Measurements from ENCODE around the gene TMEM163. TPM values are rescaled to one million over a fixed set of nuclear protein-coding genes. Genes with fewer than 3 reads are reported as not detected.

The TMEM163 gene
- total RNA-seq, 1 donor from 2014 or later = not detected

DNA sequence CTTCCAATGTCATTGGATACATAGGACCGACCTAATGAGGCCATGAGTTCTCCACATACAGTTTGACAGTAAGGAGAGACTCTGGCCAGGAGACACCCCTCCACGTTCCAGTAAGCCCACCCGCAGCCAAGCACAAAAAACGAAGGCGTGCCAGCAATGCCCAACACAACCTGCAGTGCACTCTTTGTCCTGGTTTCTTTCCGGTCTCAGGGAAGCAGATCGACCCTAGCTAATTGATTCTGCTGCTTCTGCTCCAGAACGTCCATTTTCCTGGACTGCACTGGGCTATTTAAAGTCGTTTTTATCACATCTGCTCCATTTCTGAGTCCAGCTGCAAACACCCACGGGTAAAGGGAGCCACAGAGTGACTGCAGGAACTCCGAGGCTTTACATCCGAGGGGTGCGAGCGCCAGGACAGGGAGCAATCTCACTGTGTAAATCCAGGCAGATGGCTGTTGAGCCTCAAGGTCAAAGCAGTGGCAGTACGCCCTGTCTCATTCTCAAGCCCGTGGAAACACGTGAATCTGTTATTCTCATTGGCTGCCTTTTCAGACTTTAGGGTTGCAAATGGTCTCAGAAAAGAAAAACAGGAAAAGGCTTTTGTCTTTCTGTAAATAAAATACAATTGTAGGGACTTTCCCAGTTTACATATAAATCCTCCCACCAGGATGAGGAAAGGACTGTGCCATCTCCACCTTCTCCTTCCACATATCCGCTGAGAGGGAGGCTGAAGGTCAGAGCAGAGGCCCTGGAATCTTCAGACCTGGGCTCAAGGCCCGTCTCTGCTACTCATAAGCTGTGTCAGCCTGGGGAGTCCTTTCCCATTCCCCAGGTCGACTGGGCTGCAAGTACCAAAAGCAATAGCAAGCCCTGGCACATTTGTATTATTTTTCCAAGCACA lies 40.7 kb downstream of the TMEM163 start:
- Mint-ChIP-seq H3K36me3 (ENCODE audit: unreplicated experiment) (no peaks in the 10 kb centered on the region), H3K4me3 (ENCODE audit: unreplicated experiment) (no peak overlapping the region), H3K4me1 (ENCODE audit: unreplicated experiment) (no peaks in the 10 kb centered on the region), H3K27ac (ENCODE audit: unreplicated experiment) (no peak overlapping the region), H3K9me3 (ENCODE audit: unreplicated experiment) (no peaks in the 10 kb centered on the region), H3K27me3 (ENCODE audit: unreplicated experiment) (no peaks in the 10 kb centered on the region)
- DNase-seq (ENCODE audit: extremely low spot score, unreplicated experiment) = peak; percentile 44
- TF ChIP-seq, protein P1, sequence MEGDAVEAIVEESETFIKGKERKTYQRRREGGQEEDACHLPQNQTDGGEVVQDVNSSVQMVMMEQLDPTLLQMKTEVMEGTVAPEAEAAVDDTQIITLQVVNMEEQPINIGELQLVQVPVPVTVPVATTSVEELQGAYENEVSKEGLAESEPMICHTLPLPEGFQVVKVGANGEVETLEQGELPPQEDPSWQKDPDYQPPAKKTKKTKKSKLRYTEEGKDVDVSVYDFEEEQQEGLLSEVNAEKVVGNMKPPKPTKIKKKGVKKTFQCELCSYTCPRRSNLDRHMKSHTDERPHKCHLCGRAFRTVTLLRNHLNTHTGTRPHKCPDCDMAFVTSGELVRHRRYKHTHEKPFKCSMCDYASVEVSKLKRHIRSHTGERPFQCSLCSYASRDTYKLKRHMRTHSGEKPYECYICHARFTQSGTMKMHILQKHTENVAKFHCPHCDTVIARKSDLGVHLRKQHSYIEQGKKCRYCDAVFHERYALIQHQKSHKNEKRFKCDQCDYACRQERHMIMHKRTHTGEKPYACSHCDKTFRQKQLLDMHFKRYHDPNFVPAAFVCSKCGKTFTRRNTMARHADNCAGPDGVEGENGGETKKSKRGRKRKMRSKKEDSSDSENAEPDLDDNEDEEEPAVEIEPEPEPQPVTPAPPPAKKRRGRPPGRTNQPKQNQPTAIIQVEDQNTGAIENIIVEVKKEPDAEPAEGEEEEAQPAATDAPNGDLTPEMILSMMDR (IDR thresholded peaks at IDR 0.05) = no peak

DNA sequence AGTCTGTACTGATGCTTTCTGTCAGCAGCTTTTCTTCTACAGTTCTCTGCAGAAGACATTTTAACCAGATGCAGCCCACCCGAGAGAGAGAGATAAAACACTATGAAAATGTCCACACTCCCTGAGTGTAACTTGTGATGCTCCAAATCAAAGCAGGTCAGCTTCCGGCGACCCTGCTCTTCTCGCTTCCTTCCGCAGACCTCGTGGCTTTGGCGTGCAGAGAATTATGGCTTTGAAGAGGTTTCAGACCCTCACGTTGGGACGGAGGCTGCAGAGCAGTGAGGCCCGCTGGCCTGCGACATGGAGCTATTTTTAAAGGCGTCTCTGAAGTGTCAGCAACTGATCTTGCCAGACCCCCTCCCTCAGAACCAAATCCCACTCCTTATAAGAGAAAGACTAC lies 41.8 kb downstream of the TMEM163 start:
- DNase-seq (ENCODE audit: extremely low spot score, unreplicated experiment) = peak; percentile 30
- Mint-ChIP-seq H3K36me3 (ENCODE audit: unreplicated experiment) (no peaks in the 10 kb centered on the region), H3K4me3 (ENCODE audit: unreplicated experiment) (no peak overlapping the region), H3K27me3 (ENCODE audit: unreplicated experiment) (no peaks in the 10 kb centered on the region), H3K9me3 (ENCODE audit: unreplicated experiment) (no peaks in the 10 kb centered on the region), H3K4me1 (ENCODE audit: unreplicated experiment) (no peaks in the 10 kb centered on the region), H3K27ac (ENCODE audit: unreplicated experiment) (no peak overlapping the region)
- TF ChIP-seq, protein P1 (IDR thresholded peaks at IDR 0.05) = no peak

DNA sequence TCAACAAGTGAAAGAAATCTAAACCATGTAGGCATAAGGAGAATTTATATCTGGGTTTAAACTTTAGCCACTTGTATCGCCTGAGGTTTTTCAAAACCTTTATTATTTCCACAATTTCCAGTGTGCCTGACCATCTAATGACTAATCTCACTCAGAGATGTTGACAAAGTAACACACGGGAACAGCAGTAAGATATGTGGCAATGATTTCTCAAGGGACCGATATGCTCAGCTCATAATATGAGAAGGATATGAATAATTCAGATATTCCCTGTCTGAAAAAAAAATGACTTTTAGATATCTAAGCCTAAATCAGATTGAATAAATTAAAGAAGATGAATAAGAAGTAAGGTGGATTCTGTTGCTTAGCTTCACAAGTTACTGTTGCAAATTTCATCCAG lies 43.5 kb downstream of the TMEM163 start:
- H3K4me1 Mint-ChIP-seq (ENCODE audit: unreplicated experiment) = no peaks in the 10 kb centered on the region
- H3K36me3 Mint-ChIP-seq (ENCODE audit: unreplicated experiment) = no peaks in the 10 kb centered on the region
- H3K9me3 Mint-ChIP-seq (ENCODE audit: unreplicated experiment) = no peaks in the 10 kb centered on the region
- no peak overlapping the region for H3K27ac Mint-ChIP-seq (ENCODE audit: unreplicated experiment)
- no peak overlapping the region for H3K4me3 Mint-ChIP-seq (ENCODE audit: unreplicated experiment)
- no peaks in the 10 kb centered on the region for H3K27me3 Mint-ChIP-seq (ENCODE audit: unreplicated experiment)
- TF ChIP-seq, protein P1 (IDR thresholded peaks at IDR 0.05) = no peak
- DNase-seq (ENCODE audit: extremely low spot score, unreplicated experiment) = no peak

DNA sequence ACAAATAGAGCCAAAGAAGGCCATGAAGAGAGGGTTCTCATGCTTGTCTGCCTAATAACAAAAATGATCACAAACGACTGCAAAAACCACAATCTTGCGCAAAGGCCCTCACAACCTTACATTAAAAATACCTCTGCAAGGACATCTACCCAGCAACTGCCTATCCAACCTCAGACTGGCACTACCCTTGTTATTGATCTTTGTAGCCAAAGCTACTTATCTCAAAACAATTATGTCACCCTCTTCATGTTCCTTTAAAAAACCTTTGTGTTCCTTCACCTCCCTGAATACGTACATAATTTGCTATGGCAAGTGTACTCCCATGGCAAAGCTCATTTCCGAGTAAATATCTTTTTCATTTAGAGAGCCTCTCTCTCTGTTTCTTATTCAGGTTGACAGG lies 44.1 kb downstream of the TMEM163 start:
- Mint-ChIP-seq H3K4me1 (ENCODE audit: unreplicated experiment) (no peaks in the 10 kb centered on the region), H3K9me3 (ENCODE audit: unreplicated experiment) (no peaks in the 10 kb centered on the region), H3K36me3 (ENCODE audit: unreplicated experiment) (no peaks in the 10 kb centered on the region), H3K27ac (ENCODE audit: unreplicated experiment) (no peak overlapping the region), H3K27me3 (ENCODE audit: unreplicated experiment) (no peaks in the 10 kb centered on the region), H3K4me3 (ENCODE audit: unreplicated experiment) (no peak overlapping the region)
- DNase-seq (ENCODE audit: extremely low spot score, unreplicated experiment) = no peak
- TF ChIP-seq, protein P1 (IDR thresholded peaks at IDR 0.05) = no peak

DNA sequence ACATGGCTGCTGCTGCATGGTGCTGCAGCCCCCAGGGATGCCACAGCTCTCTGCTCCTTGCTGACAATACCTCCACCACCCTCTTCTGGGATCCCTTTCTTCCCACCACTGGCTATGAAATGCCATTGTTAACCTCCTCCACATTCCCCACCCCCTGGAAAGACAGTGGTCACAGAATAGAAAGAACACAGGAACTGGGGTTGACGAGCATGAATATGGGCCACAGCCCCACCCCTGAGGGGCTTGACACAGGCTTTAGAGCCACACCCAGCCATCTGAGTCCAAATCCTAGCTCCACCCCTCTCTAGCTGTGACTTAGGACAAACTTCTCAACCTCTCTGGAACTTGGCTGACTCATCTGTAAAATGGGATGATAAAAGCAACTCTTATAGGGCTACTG lies 47.3 kb downstream of the TMEM163 start:
- TF ChIP-seq, protein P1 (IDR thresholded peaks at IDR 0.05) = no peak
- no peaks in the 10 kb centered on the region for H3K27me3 Mint-ChIP-seq (ENCODE audit: unreplicated experiment)
- no peaks in the 10 kb centered on the region for H3K36me3 Mint-ChIP-seq (ENCODE audit: unreplicated experiment)
- no peaks in the 10 kb centered on the region for H3K4me1 Mint-ChIP-seq (ENCODE audit: unreplicated experiment)
- peak; percentile 19 for DNase-seq (ENCODE audit: extremely low spot score, unreplicated experiment)
- H3K27ac Mint-ChIP-seq (ENCODE audit: unreplicated experiment) = no peak overlapping the region
- H3K4me3 Mint-ChIP-seq (ENCODE audit: unreplicated experiment) = no peak overlapping the region
- H3K9me3 Mint-ChIP-seq (ENCODE audit: unreplicated experiment) = no peaks in the 10 kb centered on the region
